HG03103 (cell line): ENCODE data around the gene PDE10A.
"Not testable (repeated sequence)": the region's sequence is repeated elsewhere in the genome, so short reads cannot be mapped to it uniquely, and the experiment has no call there.

ENCODE experiments used
- ATAC-seq: cut with Tn5 transposase; IDR thresholded peaks from one replicate; pipeline ENCODE4 v1.9.1; 2021; ENCODE audit warnings: low read depth; ENCODE audit not compliant: unreplicated experiment

The PDE10A gene

DNA sequence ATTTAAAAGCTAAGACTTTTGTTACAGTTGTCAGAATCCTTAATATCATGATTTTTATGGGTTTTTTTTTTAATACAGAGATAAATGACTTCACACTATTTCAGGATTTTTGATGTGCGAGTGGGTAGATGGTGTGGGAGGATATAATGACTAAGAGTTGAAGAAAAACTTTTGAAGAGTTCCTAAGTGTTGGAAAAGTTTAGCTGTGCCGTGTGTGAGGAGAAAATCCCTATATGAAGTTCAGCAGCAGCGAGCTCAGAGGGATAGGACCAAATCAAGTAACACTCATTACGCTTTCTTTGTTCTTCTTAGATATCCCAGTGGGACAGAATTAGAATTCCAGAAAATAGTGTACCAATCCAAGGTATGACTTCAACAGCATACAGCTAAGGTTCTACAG lies 34.1 kb downstream of the PDE10A start:
- ATAC-seq: no peak

DNA sequence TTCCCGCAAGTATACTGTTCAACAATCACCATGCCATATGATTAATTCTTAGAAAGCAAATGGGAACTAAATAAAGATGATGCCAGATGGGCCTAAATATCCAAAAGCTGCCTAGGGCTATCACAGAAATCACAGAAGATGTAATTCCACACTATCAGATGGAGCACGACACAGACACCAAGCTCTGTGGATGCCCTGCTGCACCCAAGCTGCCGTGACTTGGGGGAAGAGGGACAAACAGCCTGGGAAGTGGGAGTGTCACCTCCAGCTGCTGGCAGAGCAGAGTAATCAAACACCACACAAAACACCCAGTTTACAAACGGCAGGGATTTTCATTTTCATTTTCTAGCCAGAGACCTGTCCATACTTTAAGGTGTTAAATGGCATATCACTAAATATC lies 35.7 kb downstream of the PDE10A start:
- no peak for ATAC-seq

DNA sequence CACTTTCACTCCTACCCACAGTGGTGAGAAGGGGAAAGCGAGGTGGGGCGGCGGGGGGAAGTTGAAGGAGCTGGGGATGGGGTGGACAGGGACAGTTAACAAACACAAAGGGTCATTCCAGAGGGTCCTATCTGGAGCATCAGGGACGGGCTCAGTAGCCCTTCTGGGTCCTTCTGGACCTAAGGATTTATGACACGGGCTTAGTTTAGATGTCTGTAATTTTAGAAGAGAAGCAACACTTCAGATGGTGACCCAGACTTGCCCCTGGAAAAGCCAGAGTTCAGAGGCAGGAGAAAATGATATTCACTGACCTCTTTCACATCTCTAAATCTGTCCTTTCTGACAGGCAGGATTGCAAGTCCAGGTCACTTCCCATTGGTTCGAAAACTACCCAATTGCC lies 36.3 kb downstream of the PDE10A start:
- no peak for ATAC-seq

DNA sequence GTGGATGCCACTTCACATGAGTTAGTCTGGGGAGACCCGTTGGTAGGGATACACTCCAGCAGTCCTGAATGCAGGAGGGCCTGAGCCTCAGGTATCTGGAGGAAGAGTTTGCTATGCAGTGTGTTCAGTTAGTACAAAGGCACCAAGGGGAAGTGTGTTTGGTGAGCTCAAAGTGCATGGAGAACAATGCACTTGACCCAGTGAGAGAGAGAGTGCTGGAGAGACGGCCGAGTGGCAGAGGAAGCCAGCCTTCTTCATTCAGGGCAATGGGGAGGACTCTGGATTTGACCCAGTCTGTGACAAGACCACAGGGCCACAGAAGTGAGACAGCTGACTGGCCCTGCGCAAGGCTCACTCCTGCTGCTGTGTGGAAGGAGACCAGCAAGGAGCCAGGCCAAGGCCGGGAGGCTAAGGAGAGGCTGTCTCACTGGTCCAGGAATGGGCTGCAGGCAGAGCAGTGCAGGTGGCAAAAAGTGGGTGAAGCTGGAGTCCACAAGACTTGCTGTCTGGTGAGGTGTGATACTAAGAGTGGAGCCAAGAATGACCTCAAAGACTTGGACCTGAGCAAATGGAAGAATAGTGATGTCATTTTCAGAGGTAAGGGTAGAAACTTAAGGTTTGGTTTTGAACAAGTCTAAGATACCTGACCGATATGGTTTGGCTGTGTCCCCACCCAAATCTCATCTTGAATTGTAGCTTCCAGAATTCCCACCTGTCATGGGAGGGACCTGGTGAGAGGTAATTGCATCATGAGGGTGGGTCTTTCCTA lies 38.0 kb downstream of the PDE10A start:
- no peak for ATAC-seq

DNA sequence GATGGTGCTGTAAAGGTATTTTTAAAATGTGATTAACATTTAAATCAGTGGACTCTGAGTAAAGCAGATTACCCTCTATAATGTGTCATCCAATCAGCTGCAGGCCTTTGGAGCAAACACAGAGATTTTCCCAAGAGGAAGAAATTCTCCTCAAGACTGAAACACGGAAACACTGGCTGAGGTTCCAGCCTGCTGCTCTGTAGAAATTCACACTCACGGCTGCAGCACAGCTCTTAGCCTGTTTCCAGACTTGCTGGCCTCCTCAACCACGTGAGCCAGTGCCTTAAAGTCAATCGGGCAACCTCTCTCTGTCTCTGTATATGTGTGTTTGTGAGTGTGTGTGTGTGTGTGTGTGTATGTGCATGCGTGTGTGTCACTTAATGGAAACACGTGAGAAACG lies 41.1 kb downstream of the PDE10A start:
- no peak for ATAC-seq

DNA sequence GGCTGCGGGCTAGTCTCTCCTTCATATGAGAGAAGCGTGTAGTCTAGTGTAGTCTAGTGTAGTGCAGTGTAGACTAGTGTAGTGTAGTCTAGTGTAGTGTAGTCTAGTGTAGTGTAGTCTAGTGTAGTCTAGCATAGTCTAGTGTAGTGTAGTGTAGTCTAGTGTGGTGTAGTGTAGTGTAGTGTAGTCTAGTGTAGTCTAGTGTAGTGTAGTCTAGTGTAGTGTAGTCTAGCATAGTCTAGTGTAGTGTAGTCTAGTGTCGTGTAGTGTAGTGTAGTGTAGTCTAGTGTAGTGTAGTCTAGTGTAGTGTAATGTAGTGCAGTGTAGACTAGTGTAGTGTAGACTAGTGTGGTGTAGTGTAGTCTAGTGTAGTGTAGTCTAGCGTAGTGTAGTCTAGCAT lies 44.1 kb downstream of the PDE10A start:
- not testable (repeated sequence) for ATAC-seq

DNA sequence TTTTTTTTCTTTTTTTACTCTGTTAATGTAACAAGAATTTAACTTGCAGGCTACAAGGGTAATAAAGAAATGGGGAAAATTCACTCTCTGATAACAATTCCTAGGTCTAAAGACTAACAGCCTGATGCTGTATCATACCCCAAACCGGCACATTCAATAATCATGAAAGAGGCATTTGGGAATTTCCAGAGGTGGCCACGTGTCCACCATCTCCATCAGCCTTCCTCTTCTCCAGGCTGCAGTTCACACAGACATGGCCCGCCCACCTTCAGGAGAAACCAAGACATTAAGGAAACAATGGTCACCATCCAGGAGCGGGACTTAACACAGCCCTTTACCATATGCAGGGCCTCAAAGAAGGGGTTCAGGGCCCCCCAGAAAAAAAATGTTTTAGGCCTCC lies 44.8 kb downstream of the PDE10A start:
- ATAC-seq: no peak

DNA sequence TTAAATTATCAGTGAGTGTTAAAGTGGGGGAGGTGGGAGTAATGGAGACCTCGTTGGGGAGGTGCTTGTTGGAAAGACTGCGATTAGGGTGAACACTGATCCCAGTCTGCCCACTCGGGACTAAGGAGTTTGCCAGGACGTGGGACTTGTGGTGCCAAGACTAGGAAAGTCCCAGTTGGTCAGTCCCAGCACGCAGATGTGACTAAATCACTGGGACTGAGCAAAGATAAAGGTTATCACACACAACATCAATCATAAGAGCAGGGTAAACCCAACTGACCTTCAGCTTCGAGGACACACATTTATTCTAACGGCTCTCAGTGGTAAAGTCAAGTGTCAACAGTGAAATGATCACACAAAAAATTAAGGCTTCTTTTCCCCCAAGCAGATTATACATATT lies 45.5 kb downstream of the PDE10A start:
- no peak for ATAC-seq

DNA sequence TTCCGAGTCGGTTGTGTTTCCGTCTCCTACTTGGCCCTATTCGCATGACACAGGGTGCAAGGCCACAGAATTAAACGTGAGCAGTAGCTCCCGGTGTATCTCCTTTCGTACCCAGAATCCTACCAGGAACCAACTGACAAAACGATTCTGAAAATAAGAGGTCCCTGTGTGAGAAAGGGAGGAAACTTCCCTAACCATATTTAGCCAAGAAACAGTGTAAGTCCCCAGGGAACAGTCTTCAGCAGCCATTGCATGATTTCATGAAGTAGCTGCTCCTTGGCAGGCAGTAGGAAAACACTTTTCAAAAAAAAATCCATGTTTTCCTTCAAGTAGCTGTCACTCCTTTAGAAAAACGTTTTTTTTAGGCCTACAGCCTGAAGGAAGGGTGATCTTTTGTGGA lies 46.9 kb downstream of the PDE10A start:
- no peak for ATAC-seq

DNA sequence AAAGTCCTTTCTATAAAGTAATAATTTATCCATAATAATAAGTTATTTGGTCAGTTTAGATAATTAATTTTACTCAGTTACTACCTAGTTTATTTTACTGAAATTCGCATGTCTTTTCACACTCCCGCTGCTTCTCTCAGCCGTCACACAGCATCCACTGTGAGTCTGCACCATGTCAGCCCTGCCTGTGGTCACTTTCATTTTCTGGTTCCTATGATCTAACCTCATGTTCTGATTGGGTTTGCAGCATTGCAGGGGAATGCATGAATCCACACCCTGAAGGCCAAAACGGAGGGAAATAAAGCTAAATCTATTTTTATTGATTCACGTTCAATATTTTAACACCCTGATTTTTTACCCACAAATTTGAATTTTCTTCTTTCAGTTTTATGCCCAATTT lies 47.4 kb downstream of the PDE10A start:
- ATAC-seq: peak; percentile 94

DNA sequence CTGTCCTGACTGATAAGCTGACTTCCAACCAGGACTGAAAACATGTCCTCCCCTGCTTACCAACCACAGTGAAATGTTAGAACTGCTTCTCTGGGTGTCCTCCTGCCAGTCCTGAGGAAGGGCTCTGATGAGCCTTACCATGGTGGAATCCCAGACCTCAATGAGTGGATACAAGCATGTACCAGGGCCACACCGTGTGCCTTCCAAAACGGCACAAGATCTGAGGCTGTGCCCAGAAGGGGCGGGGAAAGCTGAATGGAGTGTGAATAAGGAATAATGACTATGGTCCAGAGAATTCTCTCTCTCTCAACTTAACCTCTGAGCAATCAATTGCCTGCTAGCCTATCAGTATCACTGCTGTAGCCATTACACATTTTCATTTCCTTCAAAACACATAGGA lies 51.7 kb downstream of the PDE10A start:
- no peak for ATAC-seq

DNA sequence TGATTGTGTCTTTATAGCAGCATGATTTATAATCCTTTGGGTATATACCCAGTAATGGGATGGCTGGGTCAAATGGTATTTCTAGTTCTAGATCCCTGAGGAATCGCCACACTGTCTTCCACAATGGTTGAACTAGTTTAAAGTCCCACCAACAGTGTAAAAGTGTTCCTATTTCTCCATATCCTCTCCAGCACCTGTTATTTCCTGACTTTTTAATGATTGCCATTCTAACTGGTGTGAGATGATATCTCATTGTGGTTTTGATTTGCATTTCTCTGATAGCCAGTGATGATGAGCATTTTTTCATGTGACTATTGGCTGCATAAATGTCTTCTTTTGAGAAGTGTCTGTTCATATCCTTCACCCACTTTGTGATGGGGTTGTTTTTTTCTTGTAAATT lies 54.5 kb downstream of the PDE10A start:
- not testable (repeated sequence) for ATAC-seq

DNA sequence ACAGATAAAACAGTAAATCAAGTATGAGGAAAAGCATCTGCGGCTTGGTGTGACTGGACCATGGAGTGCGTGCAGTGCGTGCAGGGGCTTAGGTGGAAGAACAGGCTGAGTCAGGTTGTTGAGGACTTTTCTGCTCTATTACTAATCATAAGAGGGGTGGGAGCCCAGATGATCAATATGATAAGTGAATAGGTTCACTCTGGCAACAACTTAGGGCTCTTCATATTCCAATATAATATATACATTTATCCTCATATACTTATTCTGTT lies 56.4 kb downstream of the PDE10A start:
- ATAC-seq: no peak

DNA sequence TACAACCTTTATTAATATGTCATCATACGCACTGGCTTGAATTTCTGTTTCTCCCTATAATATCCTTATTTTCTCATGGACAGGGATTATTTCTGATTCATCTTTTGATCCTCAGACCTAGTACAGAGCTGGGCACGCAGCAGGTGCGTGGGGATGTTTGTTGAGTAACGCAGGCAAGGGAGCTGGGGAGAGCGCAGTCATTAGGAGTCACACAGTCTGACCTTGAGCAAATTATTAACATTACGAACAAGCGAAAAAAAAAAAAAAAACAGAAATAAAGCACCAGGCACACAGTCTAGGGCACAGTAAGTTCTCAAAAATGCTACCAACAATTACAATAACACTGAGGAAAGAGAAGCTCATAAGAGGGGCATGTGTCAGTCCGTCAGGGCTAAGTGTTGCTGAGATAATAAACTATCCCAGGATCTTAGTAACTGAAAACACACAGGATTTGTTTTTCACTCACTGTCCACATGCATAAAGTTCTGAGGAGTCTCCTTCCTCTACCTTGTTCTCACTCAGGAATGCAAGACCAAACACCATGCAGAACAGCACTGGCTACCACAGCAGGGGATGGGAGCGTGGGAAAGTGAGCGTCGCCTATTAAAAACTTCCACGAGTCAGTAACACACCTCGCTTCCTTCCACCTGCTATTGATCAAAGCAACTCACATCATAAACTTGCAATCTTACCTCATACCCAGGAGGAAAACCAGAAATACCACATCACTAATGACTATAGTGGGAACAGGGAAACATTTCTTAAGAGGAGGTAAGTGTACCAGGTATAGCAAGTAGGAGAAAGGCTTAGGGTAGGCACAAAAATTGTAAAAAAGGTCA lies 56.9 kb downstream of the PDE10A start:
- no peak for ATAC-seq

DNA sequence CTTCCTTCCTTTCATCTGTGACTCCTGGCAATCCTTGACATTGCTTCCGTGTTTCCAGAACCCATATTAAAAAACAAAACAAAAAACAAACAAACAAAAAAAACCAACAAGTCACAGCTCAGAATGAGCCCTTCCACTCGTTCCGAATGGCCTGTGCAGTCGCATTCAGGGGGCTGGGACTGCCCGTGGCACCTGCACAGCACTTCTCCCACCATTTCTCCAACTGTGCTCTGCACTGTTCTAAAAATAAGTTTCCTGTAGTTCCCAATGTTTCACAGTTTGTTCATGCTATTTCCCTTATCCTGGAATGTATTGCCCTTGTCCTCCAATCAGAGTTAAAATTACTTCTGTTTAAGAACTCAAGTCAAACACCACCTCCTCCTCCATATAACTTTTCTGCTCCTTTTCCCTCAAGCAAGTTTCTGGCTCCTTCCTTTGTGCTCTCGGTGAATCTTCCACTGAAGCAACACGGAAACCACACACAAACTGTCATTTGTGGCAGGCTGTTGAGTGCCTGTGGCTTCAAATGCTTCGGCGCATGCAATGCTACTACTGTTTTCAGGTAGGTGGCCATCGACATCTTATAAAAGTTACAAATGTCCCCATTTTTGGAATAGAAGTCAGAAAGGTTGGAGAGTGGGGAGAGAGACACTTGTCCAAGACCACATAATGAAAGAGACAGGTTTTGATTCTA lies 57.7 kb downstream of the PDE10A start:
- ATAC-seq: no peak

DNA sequence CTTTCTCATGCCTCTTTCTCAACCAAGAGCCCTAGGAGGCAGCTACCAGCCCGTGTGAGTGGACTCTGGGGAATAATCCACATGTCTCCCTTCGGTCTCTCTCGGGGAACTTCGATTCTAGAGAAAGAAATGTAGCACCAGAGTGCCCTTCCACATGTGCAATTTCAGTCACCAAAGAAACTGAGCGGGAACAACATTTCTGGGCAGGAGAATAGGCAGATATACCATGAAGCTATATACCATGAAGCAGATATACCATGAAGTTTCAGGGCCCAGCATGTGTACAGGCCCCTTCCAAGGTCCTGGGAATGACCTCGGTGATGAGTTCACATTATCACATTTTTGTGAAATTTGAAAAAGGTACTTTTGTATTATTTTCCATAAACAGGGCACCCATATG lies 60.8 kb downstream of the PDE10A start:
- ATAC-seq: no peak

DNA sequence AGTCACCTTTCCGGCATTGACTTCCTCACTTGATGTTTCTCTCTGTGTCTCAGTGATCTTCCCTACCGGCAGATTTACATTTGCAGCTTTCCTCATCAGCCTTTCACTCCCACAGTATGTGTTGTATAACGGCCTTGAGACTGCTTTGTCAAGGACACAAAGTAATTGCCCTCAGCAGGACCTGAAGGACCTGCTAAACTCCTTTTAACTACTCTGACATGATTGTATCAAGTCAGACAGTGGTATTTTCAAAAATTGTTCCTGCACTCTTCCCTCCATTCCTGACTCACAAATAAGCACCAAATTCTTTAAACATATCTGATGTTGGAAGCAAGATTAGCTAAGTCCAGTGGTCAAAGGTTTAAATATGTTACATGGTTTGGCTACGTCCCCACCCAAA lies 62.4 kb downstream of the PDE10A start:
- ATAC-seq: no peak

DNA sequence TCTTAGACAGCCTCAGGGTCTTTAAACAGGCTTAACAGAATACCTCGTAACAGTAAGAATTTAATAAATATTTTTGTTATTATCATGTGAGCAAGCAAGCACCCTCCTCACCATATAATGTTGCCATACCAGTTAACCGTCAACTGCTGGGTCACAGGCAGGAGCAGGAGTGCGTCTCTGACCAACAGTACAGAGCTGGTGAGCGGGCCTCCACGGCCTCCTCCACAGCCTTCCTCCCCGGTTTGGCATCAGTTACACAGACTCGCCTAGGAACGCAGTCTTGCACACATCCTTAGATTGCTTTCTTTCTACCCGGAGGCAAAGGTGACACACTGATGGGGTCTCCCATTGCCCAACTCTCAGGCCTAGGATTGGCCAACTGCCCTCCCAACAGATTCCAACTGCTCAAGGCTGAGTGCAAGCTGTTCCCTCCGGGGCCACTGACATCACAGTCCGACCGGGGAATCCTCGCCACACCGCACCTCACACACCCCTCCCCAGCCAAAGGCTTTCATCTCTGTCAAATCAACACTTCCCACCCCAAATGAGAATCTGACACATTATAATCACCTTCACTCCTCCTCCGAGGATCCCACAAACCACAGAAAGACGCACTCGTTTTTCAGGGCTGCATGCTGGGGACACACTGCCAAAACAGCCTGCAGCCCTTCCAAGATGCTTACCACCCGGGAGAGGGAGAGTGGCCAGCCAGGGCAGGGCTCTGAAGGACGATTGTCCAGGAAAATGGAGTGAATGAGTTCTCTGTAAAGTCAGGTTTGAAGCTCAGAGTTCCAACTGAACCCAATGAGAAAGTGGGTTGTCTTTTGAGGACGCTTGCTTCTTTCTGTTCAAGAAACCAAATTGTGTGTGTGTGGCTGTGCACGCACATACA lies 63.2 kb downstream of the PDE10A start:
- no peak for ATAC-seq

DNA sequence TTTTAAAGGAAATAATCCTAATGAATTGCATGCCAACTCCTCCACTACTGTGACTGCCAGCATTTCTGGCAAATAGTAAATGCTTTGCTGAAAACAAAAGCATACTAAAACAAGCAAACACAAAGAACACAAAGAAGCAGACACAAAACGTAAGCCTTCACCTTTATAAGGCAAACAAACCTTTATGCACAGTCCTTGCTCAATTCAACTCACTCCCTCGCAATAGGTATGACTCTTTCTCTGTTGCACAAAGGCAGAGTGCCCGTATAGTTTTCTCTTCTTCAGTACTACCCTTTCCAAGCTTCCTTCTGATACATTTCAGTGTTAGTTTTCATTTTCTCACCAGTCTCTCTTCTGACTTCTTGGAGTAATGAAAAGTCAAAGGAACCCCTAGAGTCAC lies 63.9 kb downstream of the PDE10A start:
- no peak for ATAC-seq

DNA sequence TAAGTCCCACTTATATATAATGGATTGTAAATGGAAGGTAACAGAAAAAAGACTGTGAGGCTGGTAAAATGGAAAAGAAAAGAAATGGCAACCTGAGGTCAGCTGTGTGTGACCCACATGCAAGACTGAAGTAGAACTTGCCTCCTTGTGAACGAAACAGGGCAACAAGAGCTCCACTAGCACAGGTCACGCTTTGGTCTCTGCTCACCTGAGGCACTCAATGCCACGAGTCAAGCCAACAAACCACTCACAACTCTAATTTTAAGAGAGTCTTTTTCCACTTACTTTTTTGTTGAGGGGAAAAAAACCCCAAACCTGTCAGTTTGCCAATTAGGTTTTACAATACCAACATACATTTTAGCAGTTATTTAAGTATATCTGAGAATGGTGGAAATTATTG lies 65.2 kb downstream of the PDE10A start:
- no peak for ATAC-seq
